Calu3 (cell line): ENCODE results near the gene SELENOF. TPM values are rescaled to one million over a fixed set of nuclear protein-coding genes. Genes with fewer than 3 reads are reported as not detected.

Experiments
- BruUV-seq: library from RNA; stranded (reverse); fragments of 400-500 nt; replicated peaks from 2 replicates; lab custom pipeline; 2021; lab: Mats Ljungman, UMichigan
- CTCF ChIA-PET: fragments of 300-600 bp; sonication (Branson Sonifier 250); formaldehyde crosslinking; loops from one replicate; lab custom pipeline; 2022; ENCODE audit warnings: antibody characterized with exemption; lab: Charles Lee
- DNase-seq: peaks from one replicate; pipeline ENCODE4 v3.0.0; 2022
- H3K27ac Mint-ChIP-seq: one replicate; pipeline ENCODE4 v1.8.0; 2022; ENCODE audit warnings: mixed read lengths; ENCODE audit not compliant: unreplicated experiment
- H3K27me3 Mint-ChIP-seq: one replicate; pipeline ENCODE4 v1.8.0; 2022; ENCODE audit warnings: mixed read lengths; ENCODE audit not compliant: unreplicated experiment
- H3K36me3 Mint-ChIP-seq: one replicate; pipeline ENCODE4 v1.8.0; 2022; ENCODE audit warnings: mild to moderate bottlenecking, moderate library complexity, mixed read lengths; ENCODE audit not compliant: insufficient read depth, unreplicated experiment
- H3K4me1 Mint-ChIP-seq: one replicate; pipeline ENCODE4 v1.8.0; 2022; ENCODE audit warnings: mild to moderate bottlenecking, low read depth, mixed read lengths; ENCODE audit not compliant: unreplicated experiment
- H3K4me3 Mint-ChIP-seq: one replicate; pipeline ENCODE4 v1.8.0; 2022; ENCODE audit warnings: mild to moderate bottlenecking, low read depth, moderate library complexity, mixed read lengths; ENCODE audit not compliant: unreplicated experiment
- H3K9me3 Mint-ChIP-seq: one replicate; pipeline ENCODE4 v1.8.0; 2022; ENCODE audit warnings: low read depth, mixed read lengths; ENCODE audit not compliant: unreplicated experiment
- CTCF ChIP-seq: fragments of 200-600 bp; IDR thresholded peaks from one replicate; pipeline ENCODE4 v1.8.0; 2022; ENCODE audit warnings: antibody characterized with exemption; ENCODE audit not compliant: unreplicated experiment
- intact Hi-C: fragments of 100-400 bp; cut with micrococcal nuclease; formaldehyde crosslinking; loops from one replicate; pipeline ENCODE4 v1.10.0; 2022; ENCODE audit not compliant: unreplicated experiment
- total RNA-seq: library from RNA; stranded (reverse); gene quantifications from 2 replicates; pipeline ENCODE4 v1.2.3, GENCODE V29; 2022

SELENOF gene
- total RNA-seq, 1 experiment from 2014 or later: 296 TPM

- no peak for DNase-seq
- H3K36me3 Mint-ChIP-seq: no peaks in the 10 kb centered on the region
- no peaks in the 10 kb centered on the region for H3K9me3 Mint-ChIP-seq
- no peak for TF ChIP-seq CTCF
- H3K27me3 Mint-ChIP-seq: no peaks in the 10 kb centered on the region
- CTCF ChIA-PET: interaction anchor here (1.1 kb wide), 1 partner anchor 41 kb away, joined by 3 read pairs; the partner anchor contains the start of genes HS2ST1 and SELENOF
- H3K4me3 Mint-ChIP-seq: no peak overlapping the region
- H3K27ac Mint-ChIP-seq: no peak overlapping the region
- H3K4me1 Mint-ChIP-seq: no peaks in the 10 kb centered on the region
- BruUV-seq: no TSS peak
- intact Hi-C loops: no loop called here
Measured at GRCh38 chr1:86955678-86956077, 41.8 kb upstream of the SELENOF start.

GRCh38 chr1:86953167-86953566 is 39.2 kb upstream of the SELENOF start:
- no TSS peak for BruUV-seq
- Mint-ChIP-seq H3K27ac (no peak overlapping the region), H3K4me1 (no peaks in the 10 kb centered on the region), H3K27me3 (no peaks in the 10 kb centered on the region), H3K9me3 (no peaks in the 10 kb centered on the region), H3K4me3 (peak overlapping the region; percentile 58), H3K36me3 (no peaks in the 10 kb centered on the region)
- no peak for TF ChIP-seq CTCF
- CTCF ChIA-PET: interaction anchor here (0.6 to 1.0 kb wide), 4 partner anchors 19 to 172 kb away, joined by 4 to 9 read pairs (median 6); no protein-coding TSS in a partner anchor
- intact Hi-C loops: no loop called here
- no peak for DNase-seq

GRCh38 chr1:86951430-86951829 is 37.5 kb upstream of the SELENOF start:
- Mint-ChIP-seq H3K27me3 (no peaks in the 10 kb centered on the region), H3K36me3 (no peaks in the 10 kb centered on the region), H3K9me3 (no peaks in the 10 kb centered on the region), H3K27ac (no peak overlapping the region), H3K4me1 (no peaks in the 10 kb centered on the region), H3K4me3 (no peak overlapping the region)
- CTCF ChIA-PET: no interaction called here
- intact Hi-C loops: no loop called here
- no TSS peak for BruUV-seq
- no peak for DNase-seq
- TF ChIP-seq CTCF: no peak

- no peaks in the 10 kb centered on the region for H3K4me1 Mint-ChIP-seq
- no peak overlapping the region for H3K4me3 Mint-ChIP-seq
- intact Hi-C loops: no loop called here
- DNase-seq: no peak
- H3K27ac Mint-ChIP-seq: no peak overlapping the region
- H3K9me3 Mint-ChIP-seq: no peaks in the 10 kb centered on the region
- BruUV-seq: no TSS peak
- no peaks in the 10 kb centered on the region for H3K36me3 Mint-ChIP-seq
- TF ChIP-seq CTCF: no peak
- no peaks in the 10 kb centered on the region for H3K27me3 Mint-ChIP-seq
- CTCF ChIA-PET: no interaction called here
Measured at GRCh38 chr1:86950712-86951419, 36.9 kb upstream of the SELENOF start.
